Measurements from ENCODE around the gene STXBP6.
A peak's percentile ranks its signal among the peaks of the same experiment; 100 is the strongest.

STXBP6 gene

GRCh38 chr14:24915403-24915921, 134.5 kb downstream of the STXBP6 start:
- Histone ChIP-seq H3K4me3 (no peak overlapping the region), H3K27ac (no peak overlapping the region)
- TF ChIP-seq, protein P1, sequence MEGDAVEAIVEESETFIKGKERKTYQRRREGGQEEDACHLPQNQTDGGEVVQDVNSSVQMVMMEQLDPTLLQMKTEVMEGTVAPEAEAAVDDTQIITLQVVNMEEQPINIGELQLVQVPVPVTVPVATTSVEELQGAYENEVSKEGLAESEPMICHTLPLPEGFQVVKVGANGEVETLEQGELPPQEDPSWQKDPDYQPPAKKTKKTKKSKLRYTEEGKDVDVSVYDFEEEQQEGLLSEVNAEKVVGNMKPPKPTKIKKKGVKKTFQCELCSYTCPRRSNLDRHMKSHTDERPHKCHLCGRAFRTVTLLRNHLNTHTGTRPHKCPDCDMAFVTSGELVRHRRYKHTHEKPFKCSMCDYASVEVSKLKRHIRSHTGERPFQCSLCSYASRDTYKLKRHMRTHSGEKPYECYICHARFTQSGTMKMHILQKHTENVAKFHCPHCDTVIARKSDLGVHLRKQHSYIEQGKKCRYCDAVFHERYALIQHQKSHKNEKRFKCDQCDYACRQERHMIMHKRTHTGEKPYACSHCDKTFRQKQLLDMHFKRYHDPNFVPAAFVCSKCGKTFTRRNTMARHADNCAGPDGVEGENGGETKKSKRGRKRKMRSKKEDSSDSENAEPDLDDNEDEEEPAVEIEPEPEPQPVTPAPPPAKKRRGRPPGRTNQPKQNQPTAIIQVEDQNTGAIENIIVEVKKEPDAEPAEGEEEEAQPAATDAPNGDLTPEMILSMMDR (IDR thresholded peaks at IDR 0.05), result no peak
- DNase-seq (ENCODE audit: low spot score), result no peak

- no peak overlapping the region for H3K27ac ChIP-seq
- no peak for DNase-seq (ENCODE audit: low spot score)
- TF ChIP-seq, protein P1 (IDR thresholded peaks at IDR 0.05), result no peak
- no peak overlapping the region for H3K4me3 ChIP-seq
Observed at GRCh38 chr14:24913746-24914145, 136.2 kb downstream of the STXBP6 start.

- Histone ChIP-seq H3K4me3 (no peak overlapping the region), H3K27ac (no peak overlapping the region)
- DNase-seq (ENCODE audit: low spot score), result no peak
- TF ChIP-seq, protein P1 (IDR thresholded peaks at IDR 0.05), result no peak
Observed at GRCh38 chr14:24913021-24913420, 136.9 kb downstream of the STXBP6 start.

DNA sequence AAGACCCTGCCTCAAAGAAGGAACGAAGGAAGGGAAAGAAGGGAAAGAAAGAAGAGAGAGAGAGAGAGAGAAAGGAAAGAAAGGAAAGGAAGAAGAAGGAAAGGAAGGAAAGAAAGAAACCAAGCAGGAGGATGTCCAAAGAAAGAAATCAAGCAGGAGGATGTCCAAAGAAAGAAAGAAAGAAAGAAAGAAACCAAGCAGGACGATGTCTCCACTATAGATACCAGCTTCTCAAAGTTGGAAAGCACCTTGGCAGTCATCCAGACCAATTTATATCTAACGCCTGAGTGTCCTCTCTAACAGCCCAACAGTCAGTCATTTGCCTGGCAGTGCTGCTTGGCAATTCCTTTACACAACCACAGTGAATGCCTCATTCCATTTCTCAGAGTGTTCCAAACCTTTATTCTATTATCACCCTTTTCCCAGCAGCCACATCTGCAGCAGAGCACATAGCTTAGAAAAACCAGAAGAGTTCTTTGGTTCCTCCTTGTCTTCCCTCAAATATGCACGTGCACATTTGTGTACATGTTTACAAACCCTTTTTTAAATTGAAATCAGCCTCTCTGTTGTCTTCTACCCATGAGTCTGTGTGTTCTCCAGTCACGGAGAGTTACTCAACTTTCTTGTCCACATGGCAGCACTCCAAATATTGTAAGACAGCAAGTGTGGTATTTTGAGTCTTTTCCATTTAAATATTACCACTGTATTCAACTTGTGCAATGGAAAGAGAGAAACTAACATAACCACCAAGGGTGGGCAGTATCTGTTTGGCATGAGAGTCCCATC, 138.4 kb downstream of the STXBP6 start:
- TF ChIP-seq, protein P1 (IDR thresholded peaks at IDR 0.05), result no peak

GRCh38 chr14:24910408-24910986, 139.4 kb downstream of the STXBP6 start:
- no peak for DNase-seq (ENCODE audit: low spot score)
- no peak overlapping the region for H3K27ac ChIP-seq
- TF ChIP-seq, protein P1 (IDR thresholded peaks at IDR 0.05), result no peak
- no peak overlapping the region for H3K4me3 ChIP-seq

More for the DNA sequence above, 138.4 kb downstream of the STXBP6 start:
- H3K4me3 ChIP-seq, result peak overlapping the region; percentile 31
- no peak overlapping the region for H3K27ac ChIP-seq
- no peak for DNase-seq (ENCODE audit: low spot score)

GRCh38 chr14:24909523-24910302, 140.2 kb downstream of the STXBP6 start:
- DNase-seq (ENCODE audit: low spot score), result no peak
- TF ChIP-seq, protein P1 (IDR thresholded peaks at IDR 0.05), result no peak
- Histone ChIP-seq H3K27ac (no peak overlapping the region), H3K4me3 (no peak overlapping the region)

Measured in coronary artery (tissue), 2 donors.